ENCODE results near the gene EHD4.

EHD4 gene

DNA sequence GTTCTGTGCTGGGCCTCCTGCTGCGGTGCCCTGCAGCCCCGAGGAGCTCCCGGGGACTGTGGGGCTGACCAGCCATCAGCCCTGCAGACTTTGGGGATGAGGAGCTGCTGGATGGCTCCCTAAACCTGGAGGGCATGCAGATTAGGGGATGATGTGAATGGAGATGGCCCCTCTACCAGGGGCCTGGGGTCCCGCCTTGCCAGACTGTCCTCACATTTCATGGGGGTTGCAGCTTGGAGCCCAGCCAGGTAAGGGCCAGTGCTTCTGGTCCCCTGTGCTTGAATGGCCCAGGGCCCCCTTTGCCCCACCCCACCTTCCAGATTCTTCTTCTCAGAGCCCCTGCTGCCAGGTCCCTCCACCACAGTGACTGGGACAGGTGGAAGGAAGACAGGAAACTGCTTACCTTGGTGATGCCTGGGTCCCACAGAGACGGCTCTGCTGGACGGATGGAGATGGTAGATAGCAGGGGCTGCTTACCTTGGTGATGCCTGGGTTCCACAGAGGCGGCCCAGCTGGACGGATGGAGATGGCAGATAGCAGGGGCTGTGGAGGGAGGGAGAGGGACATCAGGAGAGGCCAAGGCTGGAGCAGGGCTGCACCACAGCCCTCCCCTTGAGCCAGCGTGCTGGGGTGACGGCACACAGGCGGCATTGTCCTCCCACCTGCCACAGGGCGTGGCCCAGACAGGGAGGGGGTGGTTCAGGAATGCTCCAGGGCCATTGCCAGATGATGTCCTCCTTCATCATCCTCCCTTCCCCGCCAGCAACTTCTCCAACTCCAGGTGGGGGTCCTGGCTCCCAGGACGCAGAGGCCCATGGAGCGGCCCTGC, 78.7 kb downstream of the EHD4 start, which contains the start of gene SPTBN5:
TSS of gene SPTBN5 (minus strand) at position 632 of the 829 bp plus-strand sequence. CDS start at position 76, 556 bp downstream.
- in situ Hi-C loops (cut with HindIII; ENCODE audit: low pct_unique_long_range_greater_than_20kb, low sequenced_read_pairs) = no loop called here
- no peak for TF ChIP-seq JUND (IDR thresholded peaks at IDR 0.05; ENCODE audit: low read depth)
- DNase-seq (ENCODE audit: low read depth in 1 of 2, low spot score in 1 of 2) = no peak

DNA sequence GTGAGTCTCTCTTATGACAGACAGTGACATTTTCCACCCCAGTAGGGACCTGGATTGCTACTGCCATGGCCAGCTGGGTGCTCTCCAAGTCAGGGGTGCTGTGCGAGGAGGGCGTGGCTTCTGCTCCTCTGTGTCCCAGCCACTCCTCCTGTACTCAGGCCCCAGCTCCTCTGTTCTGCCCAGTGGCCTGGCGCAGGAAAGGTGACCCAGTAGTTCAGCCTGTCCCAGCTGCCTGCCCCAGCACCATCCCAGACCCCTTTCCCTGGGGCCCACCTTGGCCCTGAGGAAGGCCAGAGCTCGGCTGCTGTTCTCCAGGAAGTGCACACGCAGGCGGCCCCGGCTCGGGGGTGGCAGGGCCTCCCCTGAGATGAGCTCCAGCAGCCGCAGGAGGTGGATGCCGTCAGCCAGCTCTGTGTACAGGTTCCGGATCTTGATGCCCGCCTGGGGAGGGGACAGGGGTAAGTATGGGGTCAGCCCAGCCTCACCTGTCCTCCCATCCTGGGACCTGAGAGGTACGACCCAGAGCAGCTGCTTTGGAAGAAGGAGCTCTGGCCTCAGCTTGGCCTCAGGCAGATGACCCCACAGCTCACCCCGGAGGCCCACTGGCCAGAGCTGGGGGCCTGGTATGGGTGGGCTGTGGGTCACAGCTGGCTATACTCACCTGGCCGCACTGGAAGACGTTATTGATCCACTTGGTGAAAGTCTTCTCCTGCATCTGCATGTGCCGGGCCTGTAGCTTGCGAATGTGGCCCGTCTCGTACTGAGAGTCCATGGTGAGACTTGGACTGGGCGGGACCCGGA, 79.5 kb downstream of the EHD4 start:
- in situ Hi-C loops (cut with HindIII; ENCODE audit: low pct_unique_long_range_greater_than_20kb, low sequenced_read_pairs) = no loop called here
- no peak for TF ChIP-seq JUND (IDR thresholded peaks at IDR 0.05; ENCODE audit: low read depth)
- no peak for DNase-seq (ENCODE audit: low read depth in 1 of 2, low spot score in 1 of 2)

DNA sequence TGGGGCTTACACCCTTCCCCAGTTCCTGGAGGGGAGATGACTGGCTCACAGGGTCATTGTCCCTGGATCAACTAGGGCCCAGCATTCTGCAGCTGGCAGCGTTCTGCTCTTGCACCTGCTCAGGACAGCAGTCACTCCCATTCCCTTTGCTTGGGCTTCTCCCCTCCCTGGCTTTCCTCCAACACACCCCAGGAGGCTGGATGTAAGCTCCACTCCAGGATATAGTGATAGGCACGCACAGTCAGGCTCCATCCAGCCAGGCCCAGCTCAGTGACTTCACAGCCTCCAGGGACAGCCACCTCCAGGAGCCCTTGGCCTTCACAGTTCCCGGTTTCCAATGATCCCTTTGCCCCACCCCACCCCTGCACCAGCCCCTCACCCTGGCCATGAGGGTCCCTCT, 80.4 kb downstream of the EHD4 start:
- TF ChIP-seq JUND (IDR thresholded peaks at IDR 0.05; ENCODE audit: low read depth) = no peak
- in situ Hi-C loops (cut with HindIII; ENCODE audit: low pct_unique_long_range_greater_than_20kb, low sequenced_read_pairs) = no loop called here
- no peak for DNase-seq (ENCODE audit: low read depth in 1 of 2, low spot score in 1 of 2)

DNA sequence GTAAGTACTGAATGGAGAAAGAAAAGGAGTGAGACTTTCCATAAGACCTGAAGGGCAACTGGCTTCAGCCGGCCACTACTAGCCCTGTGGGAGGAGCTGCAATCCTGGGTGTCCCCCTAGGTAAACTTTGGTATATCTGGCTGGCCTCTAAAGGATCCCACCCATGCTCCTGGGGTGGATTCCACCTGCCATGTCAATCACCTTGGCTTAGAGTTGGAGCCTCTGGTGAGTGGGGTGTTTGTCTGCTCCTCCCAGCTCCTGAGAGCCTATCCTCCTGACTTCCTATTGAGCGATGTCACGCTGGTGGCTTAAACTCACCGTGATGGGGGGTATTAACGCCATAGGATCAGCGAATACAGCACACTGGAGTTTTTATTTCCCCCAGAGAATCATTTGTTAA, 81.1 kb downstream of the EHD4 start:
- no peak for TF ChIP-seq JUND (IDR thresholded peaks at IDR 0.05; ENCODE audit: low read depth)
- DNase-seq (ENCODE audit: low read depth in 1 of 2, low spot score in 1 of 2) = no peak
- in situ Hi-C loops (cut with HindIII; ENCODE audit: low pct_unique_long_range_greater_than_20kb, low sequenced_read_pairs) = no loop called here

DNA sequence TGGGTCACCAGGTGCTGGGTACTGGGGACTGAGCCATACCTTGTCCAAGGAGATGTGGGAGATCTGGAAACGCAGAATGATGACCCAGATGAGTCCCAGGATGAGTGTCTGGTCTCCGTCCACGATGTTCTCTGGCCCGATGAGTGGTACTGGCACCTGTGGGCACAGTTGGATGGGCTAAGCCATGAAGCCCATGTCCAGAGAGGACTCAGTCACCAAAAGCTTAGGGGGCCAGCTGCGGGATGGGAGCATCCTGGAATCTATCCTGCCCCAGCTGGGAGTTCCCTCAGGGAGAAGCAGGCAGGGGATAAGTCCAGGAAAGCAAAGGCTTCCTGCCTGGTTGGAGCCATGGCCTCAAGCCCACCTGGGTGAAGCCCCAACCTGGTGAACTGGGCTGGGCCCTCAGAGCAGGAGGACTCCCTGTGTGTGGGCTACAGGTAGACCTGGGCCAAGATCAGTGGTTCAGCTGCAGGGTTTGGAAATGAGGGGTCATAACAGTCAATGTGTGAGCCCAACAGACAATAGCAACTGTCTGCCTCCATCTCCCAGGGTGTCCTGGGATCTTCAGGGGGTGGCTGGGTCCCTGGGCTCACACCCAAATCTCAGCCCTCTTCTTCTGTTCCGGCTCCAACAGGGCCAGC, 82.2 kb downstream of the EHD4 start:
- DNase-seq (ENCODE audit: low read depth in 1 of 2, low spot score in 1 of 2) = no peak
- no peak for TF ChIP-seq JUND (IDR thresholded peaks at IDR 0.05; ENCODE audit: low read depth)
- in situ Hi-C loops (cut with HindIII; ENCODE audit: low pct_unique_long_range_greater_than_20kb, low sequenced_read_pairs) = no loop called here

DNA sequence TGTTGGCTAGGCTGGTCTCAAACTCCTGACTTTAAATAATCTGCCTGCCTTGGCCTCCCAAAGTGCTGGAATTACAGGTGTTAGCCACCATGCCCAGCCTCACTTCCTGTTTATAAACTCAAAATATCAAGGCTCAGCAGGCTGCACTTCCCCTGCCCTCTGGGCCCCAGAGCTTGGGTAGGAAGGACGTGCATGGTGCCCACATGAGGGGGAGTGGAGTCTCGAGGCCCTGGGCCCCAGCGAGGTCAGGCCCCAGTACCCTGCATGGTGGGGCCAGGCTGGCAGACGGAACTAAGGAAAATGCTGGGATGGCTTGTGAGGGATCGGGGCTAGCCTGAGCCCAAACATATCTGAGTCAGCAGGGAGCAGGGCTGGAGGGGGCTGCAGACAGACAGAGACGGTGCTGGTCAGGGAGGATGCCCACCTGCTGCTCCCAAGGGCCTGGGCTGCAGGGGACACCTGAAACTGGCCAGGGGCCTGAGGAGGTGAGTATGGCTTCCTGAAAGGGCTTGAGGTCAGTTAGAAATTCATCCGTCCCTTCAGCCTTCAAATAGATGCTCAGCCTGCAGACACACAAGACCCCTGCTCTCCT, 83.6 kb downstream of the EHD4 start:
- no peak for DNase-seq (ENCODE audit: low read depth in 1 of 2, low spot score in 1 of 2)
- in situ Hi-C loops (cut with HindIII; ENCODE audit: low pct_unique_long_range_greater_than_20kb, low sequenced_read_pairs) = no loop called here
- no peak for TF ChIP-seq JUND (IDR thresholded peaks at IDR 0.05; ENCODE audit: low read depth)

DNA sequence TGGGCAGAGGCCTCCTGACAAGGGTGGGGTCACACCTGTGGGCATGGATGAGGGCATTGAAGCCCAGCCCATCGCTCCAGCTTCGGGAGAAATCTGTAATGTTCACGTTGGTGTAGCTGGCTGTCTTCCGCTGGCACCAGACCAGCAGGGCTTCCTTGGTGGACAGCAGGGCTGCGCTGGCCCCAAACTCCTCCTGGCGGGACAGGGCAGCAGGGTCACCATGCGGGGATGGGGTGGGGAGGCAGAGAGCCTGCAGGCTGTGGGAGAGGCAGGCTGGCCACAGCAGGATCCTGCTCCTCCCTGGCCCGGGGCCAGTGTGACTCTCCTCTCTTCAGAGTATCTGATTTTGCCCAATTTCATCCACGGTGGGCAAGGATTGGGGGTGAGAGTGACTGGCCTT, 84.5 kb downstream of the EHD4 start:
- DNase-seq (ENCODE audit: low read depth in 1 of 2, low spot score in 1 of 2) = no peak
- in situ Hi-C loops (cut with HindIII; ENCODE audit: low pct_unique_long_range_greater_than_20kb, low sequenced_read_pairs) = no loop called here
- TF ChIP-seq JUND (IDR thresholded peaks at IDR 0.05; ENCODE audit: low read depth) = no peak

DNA sequence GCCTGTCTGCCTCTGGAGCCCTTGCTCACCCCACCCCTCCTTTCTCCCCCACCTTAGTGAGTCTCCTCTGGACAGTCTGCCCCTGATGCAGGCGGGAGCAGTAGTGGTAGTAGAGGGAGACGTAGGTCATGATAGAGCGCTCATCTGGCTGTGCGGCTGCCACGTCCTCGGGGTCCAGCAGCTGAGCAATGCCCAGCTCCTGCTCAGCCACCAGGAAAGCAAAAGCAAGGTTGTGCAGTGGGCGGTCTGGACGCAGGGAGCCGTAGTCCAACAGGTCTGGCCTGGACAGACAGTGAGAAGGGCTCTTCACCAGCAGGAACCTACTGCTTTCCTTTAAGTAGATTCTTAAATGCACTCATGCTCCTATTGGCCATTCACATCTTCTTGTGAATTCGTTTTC, 85.2 kb downstream of the EHD4 start:
- no peak for TF ChIP-seq JUND (IDR thresholded peaks at IDR 0.05; ENCODE audit: low read depth)
- DNase-seq (ENCODE audit: low read depth in 1 of 2, low spot score in 1 of 2) = no peak
- in situ Hi-C loops (cut with HindIII; ENCODE audit: low pct_unique_long_range_greater_than_20kb, low sequenced_read_pairs) = no loop called here

DNA sequence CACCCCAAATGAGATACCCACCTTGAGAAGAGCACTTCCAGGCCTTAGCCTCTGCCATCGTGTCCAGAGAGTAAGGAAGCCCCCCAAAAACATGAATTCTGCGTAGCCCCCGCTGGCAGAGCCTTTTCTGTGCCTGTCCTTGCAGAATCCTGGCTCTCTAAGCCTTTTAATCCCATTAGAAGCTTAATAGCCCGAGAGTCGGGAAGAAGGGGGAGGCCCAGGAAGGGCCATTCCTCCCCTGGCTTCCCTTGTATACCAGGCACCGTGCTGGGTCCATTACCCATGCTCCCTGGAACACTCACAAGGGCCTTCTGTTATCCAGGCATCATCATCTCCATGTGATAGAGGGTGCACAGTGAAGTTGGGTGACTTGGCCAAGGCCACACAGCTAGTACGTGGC, 85.6 kb downstream of the EHD4 start:
- in situ Hi-C loops (cut with HindIII; ENCODE audit: low pct_unique_long_range_greater_than_20kb, low sequenced_read_pairs) = no loop called here
- TF ChIP-seq JUND (IDR thresholded peaks at IDR 0.05; ENCODE audit: low read depth) = no peak

DNA sequence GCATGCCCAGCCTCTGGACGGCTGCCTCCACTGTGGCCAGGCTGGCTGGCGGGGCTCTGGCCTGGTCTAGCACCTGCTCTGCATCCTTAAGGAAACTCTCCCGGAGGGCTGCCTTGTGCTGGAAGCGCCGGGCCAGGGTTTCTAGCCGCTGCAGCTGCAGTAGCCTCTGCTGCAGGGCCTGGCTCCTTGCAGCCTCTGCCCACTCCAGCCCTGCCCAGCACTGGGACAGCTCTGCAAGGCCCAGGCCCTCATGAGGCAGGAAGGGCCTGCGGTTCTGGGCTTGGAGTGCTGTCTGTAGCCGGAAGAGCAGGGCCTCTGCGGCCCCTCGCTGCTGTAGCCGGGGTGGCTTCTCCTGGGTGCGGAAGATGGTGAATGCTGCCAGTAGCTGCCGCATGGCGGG, 86.5 kb downstream of the EHD4 start:
- no peak for TF ChIP-seq JUND (IDR thresholded peaks at IDR 0.05; ENCODE audit: low read depth)
- in situ Hi-C loops (cut with HindIII; ENCODE audit: low pct_unique_long_range_greater_than_20kb, low sequenced_read_pairs) = no loop called here
- no peak for DNase-seq (ENCODE audit: low read depth in 1 of 2, low spot score in 1 of 2)

More for the DNA sequence above, 85.6 kb downstream of the EHD4 start:
- no peak for DNase-seq (ENCODE audit: low read depth in 1 of 2, low spot score in 1 of 2)

DNA sequence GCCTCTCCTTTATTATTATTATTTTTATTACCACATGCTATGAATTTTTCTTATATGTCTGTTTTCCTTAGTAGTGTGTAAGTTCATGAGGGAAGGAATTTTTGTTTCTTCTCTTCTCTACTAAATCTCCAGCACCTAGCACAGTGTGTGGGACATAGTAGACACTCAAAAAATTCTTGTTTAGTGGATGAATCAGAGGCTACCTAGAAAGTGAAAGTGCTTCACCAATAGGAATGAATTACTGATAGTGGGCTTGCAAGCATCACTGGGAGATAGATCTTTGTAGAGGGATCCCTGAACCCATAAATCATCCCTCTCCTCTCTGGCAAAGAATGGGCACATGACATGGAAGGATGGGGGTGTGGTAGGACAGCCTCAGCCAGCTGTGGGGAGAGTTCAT, 87.0 kb downstream of the EHD4 start:
- in situ Hi-C loops (cut with HindIII; ENCODE audit: low pct_unique_long_range_greater_than_20kb, low sequenced_read_pairs) = no loop called here
- no peak for TF ChIP-seq JUND (IDR thresholded peaks at IDR 0.05; ENCODE audit: low read depth)
- no peak for DNase-seq (ENCODE audit: low read depth in 1 of 2, low spot score in 1 of 2)

DNA sequence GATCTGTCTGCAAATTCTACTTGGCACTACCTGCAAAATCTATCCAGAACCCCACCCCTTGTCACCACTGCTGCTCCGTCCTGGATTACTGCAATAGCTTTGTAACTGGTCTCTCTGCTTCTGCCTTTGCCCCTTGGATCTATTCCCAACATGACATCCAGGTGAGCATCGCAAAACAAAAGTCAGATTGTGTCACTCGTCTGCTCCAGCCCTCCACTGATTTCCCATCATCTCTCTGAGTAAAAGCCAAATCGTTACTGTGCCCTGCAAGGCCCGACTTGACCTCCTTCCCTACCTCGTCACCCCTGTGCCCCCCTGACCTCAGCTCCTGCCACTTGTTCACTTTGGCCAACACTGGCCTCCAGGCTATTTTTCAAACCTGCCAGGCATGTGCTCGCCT, 87.9 kb downstream of the EHD4 start:
- DNase-seq (ENCODE audit: low read depth in 1 of 2, low spot score in 1 of 2) = no peak
- TF ChIP-seq JUND (IDR thresholded peaks at IDR 0.05; ENCODE audit: low read depth) = no peak
- in situ Hi-C loops (cut with HindIII; ENCODE audit: low pct_unique_long_range_greater_than_20kb, low sequenced_read_pairs) = no loop called here

All from T47D (cell line).